Testis (tissue), 3 donors: ENCODE measurements around the gene FBXW9. TPM values are rescaled to one million over a fixed set of nuclear protein-coding genes. Genes with fewer than 3 reads are reported as not detected.
A peak's percentile ranks its signal among the peaks of the same experiment; 100 is the strongest.

Experiments
- DNase-seq: peaks from one replicate; pipeline ENCODE4 v3.0.0-alpha.2; 2019
- H3K27ac ChIP-seq, 2 donors: fragments of 200-600 bp; sonication (generic); one replicate each; pipeline ENCODE4 v1.5.1; 2019
- H3K27me3 ChIP-seq: fragments of 200-600 bp; sonication (generic); one replicate; pipeline ENCODE4 v1.5.1; 2019
- H3K36me3 ChIP-seq: fragments of 200-600 bp; sonication (generic); one replicate; pipeline ENCODE4 v1.5.1; 2017; ENCODE audit warnings: low read depth; ENCODE audit errors: missing control alignments
- H3K4me1 ChIP-seq: fragments of 200-600 bp; sonication (generic); one replicate; pipeline ENCODE4 v1.5.1; 2019
- H3K4me3 ChIP-seq, 2 donors: fragments of 200-600 bp; sonication (generic); one replicate each; pipeline ENCODE4 v1.5.1; 2017 to 2019
- H3K9me3 ChIP-seq: fragments of 200-600 bp; sonication (generic); one replicate; pipeline ENCODE4 v1.5.1; 2017
- POLR2A ChIP-seq: fragments of 450-650 bp; IDR thresholded peaks from one replicate; pipeline ENCODE4 v1.6.1; 2017; ENCODE audit warnings: antibody characterized with exemption, mild to moderate bottlenecking, moderate library complexity
- WGBS, 2 donors: methylation state at CpG; one replicate each; pipeline ENCODE4 v1.1.5; 2018; 5-methylcytosine and 5-hydroxymethylcytosine counted together
- intact Hi-C: fragments of 100-400 bp; cut with DNase I; formaldehyde crosslinking; loops from one replicate; pipeline ENCODE4 v1.15.1; 2023; ENCODE audit warnings: low total_unique reads
- polyA plus RNA-seq: library from polyadenylated mRNA; stranded (reverse); fragments of 350-450 nt; fragmentation: Illumina TruSeq; extraction: RNeasy Lipid Tissue Mini Kit (QIAGEN cat#74804); gene quantifications from one replicate; pipeline ENCODE4 v1.2.3, GENCODE V29; 2014; ENCODE audit warnings: low read depth, low replicate concordance; ENCODE audit not compliant: insufficient read depth
- total RNA-seq, 2 donors: library from RNA; depleted of rRNA; stranded (reverse); fragments of >200 nt; gene quantifications; one replicate each; pipeline ENCODE4 v1.2.3, GENCODE V29; 2016
- TF ChIP-seq, protein P1 (sequence below), 3 experiments: fragments of 450-650 bp in 2 of 3; fragments of 200-600 bp in 1 of 3; sonication (generic) in 1 of 3; IDR thresholded peaks; one replicate each; pipeline ENCODE4 v1.5.1; 2016 to 2019; ENCODE audit warnings: antibody characterized with exemption in 3 of 3, mild to moderate bottlenecking in 2 of 3, moderate library complexity in 1 of 3

The FBXW9 gene
- total and polyA plus RNA-seq, 3 donors from 2014 or later, result 20.5 to 27.4 (median 23.3) TPM

DNA sequence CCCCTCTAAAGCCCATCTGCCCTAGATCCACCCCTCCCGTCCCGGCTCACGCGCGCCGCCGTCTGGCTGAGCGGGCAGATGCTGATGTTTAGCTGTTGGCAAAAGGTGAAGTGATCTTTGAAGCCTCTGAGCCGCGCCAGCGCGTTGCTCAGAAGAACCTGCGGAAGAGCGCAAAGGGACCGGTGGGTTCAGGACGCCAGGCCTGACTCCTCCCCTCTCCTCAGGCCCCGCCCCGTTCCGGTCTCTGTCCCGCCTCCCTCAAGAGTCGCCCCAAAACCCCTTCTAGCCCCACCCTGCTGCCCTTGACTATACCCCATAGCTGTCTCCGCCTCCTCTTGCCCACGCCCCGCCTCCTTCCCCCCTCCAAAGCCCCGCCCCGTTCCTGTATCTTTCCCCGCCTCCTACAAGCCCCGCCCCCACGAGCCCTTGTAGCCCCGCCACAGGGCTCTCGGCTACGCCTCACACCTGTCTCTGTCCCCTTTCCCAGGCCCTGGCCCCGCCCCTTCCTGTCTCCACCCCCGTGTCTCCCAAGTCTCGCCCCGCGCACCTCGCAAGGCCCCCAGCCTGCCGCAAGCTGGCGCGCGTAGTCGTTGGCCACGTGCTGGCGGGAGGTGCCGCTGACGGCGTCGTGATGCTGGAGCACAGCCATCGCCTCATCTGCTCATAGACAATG is 39.4 kb downstream of the FBXW9 start:
- Histone ChIP-seq H3K27me3 (no peaks in the 10 kb centered on the region), H3K27ac (no peak overlapping the region), H3K4me3 (peak overlapping the region; percentile 36 to 43), H3K4me1 (no peaks in the 10 kb centered on the region), H3K9me3 (no peaks in the 10 kb centered on the region), H3K36me3 (no peaks in the 10 kb centered on the region)
- intact Hi-C loops, result no loop called here
- 46 to 60% methylated on average over 43 to 50 of the region's 50 CpGs for WGBS, 2 donors
- DNase-seq, result peak; percentile 82
- TF ChIP-seq, protein P1, sequence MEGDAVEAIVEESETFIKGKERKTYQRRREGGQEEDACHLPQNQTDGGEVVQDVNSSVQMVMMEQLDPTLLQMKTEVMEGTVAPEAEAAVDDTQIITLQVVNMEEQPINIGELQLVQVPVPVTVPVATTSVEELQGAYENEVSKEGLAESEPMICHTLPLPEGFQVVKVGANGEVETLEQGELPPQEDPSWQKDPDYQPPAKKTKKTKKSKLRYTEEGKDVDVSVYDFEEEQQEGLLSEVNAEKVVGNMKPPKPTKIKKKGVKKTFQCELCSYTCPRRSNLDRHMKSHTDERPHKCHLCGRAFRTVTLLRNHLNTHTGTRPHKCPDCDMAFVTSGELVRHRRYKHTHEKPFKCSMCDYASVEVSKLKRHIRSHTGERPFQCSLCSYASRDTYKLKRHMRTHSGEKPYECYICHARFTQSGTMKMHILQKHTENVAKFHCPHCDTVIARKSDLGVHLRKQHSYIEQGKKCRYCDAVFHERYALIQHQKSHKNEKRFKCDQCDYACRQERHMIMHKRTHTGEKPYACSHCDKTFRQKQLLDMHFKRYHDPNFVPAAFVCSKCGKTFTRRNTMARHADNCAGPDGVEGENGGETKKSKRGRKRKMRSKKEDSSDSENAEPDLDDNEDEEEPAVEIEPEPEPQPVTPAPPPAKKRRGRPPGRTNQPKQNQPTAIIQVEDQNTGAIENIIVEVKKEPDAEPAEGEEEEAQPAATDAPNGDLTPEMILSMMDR (IDR thresholded peaks at IDR 0.05), result no peak
- TF ChIP-seq POLR2A, result no peak

DNA sequence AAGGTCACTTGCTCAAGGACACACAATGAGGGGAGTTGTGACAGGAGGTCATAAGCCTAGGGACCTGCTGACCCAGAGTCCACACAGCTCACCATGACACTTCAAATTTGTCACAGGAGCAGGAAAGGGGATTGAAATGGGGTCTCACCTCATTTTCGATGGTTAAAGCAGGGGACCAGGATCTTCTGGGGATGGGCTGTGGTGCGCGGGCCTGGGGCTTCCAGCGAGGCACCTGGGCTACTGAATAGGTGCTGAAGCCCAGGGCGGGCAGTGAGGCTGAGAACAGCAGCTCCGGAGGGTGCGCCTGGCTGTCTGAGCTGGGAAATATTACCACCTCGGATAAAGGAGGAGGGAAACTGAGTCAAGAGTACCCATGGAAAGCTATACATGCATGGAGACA is 40.9 kb downstream of the FBXW9 start:
- WGBS, 2 donors, result 84 to 89% methylated on average over 8 of the region's 8 CpGs

DNA sequence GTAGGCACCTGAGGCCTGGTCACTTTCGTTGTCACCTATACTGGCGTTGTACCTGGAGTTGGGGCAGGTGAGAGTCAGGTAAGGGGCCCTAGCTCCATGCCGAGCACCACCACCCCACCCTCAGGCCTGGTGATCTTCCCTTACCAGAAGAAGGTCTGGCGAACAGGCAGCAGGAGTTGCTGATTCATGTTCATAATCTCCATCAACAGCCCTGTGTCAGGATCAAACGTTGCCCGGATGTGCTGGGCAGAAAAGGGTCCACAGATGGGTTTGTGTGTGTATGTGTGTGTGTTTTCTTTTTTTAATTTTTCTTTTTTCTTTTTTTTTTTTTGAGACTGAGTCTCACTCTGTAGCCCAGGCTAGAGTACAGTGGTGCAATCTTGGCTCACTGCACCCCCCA is 44.2 kb downstream of the FBXW9 start:
- intact Hi-C loops, result no loop called here
- H3K36me3 ChIP-seq, result no peaks in the 10 kb centered on the region
- no peak overlapping the region for H3K4me3 ChIP-seq
- 97 to 99% methylated on average over 6 of the region's 6 CpGs for WGBS, 2 donors
- no peaks in the 10 kb centered on the region for H3K9me3 ChIP-seq
- no peak for TF ChIP-seq POLR2A
- TF ChIP-seq, protein P1 (IDR thresholded peaks at IDR 0.05), result no peak
- no peak overlapping the region for H3K27ac ChIP-seq
- no peaks in the 10 kb centered on the region for H3K27me3 ChIP-seq
- peaks cover 2% of the 10 kb centered on the region for H3K4me1 ChIP-seq
- no peak for DNase-seq

More for the DNA sequence above, 40.9 kb downstream of the FBXW9 start:
- DNase-seq, result no peak
- TF ChIP-seq, protein P1 (IDR thresholded peaks at IDR 0.05), result no peak
- no peak for TF ChIP-seq POLR2A
- no peaks in the 10 kb centered on the region for H3K4me1 ChIP-seq
- intact Hi-C loops, result no loop called here
- no peaks in the 10 kb centered on the region for H3K36me3 ChIP-seq
- no peaks in the 10 kb centered on the region for H3K9me3 ChIP-seq
- no peak overlapping the region for H3K27ac ChIP-seq
- H3K27me3 ChIP-seq, result no peaks in the 10 kb centered on the region
- H3K4me3 ChIP-seq, result no peak overlapping the region

DNA sequence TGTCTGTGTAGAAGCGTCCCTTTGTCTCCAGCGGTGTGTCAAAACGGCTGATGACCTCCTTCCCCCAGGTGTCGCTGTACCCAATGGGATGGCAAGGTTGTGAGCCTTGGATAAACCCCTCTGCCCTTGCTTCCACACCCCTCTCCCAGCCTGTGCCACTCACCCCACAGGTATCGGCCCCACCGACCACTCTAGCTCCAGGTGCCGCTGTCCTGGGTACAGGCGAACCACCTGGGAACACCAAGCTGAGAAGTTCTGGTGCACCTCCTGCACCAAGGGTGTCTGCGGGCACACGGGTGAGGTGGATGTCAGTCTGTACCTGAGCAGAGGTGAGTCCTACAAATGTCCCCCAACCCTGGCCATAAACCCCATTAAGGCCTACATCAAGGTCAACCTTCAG is 46.5 kb downstream of the FBXW9 start:
- Histone ChIP-seq H3K36me3 (no peaks in the 10 kb centered on the region), H3K27ac (no peak overlapping the region), H3K9me3 (no peaks in the 10 kb centered on the region), H3K27me3 (no peaks in the 10 kb centered on the region), H3K4me1 (peaks cover 2% of the 10 kb centered on the region), H3K4me3 (no peak overlapping the region)
- 88 to 93% methylated on average over 9 to 10 of the region's 10 CpGs for WGBS, 2 donors
- intact Hi-C loops, result no loop called here
- TF ChIP-seq, protein P1 (IDR thresholded peaks at IDR 0.05), result no peak
- no peak for TF ChIP-seq POLR2A
- DNase-seq, result no peak

DNA sequence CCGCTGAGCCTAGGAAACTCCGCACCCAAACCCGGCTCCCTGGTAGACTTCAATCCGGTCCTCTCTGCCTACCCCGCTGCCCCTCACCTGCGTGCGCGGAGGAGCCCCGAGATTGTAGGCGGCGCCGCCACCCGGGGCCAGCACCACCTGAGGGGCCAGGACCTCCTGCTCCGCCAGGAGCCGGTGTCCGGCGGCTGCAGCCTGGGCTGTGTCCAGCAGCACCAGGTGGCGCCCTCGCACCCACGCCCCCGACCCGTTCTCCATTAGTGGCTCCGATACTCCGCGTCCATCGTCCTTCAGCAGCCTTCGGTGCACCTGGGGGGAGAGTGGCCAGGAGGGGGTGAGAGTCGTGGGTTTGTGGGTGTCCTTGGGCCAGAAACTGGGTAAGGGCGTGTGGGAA is 48.3 kb downstream of the FBXW9 start:
- H3K4me3 ChIP-seq, result peak overlapping the region; percentile 21 to 26
- H3K27me3 ChIP-seq, result no peaks in the 10 kb centered on the region
- no peak overlapping the region for H3K27ac ChIP-seq
- TF ChIP-seq, protein P1 (IDR thresholded peaks at IDR 0.05), result peak in 1 of 3 experiments; percentile 8
- TF ChIP-seq POLR2A, result no peak
- intact Hi-C loops, result no loop called here
- no peaks in the 10 kb centered on the region for H3K36me3 ChIP-seq
- 7 to 28% methylated on average over 15 to 26 of the region's 29 CpGs for WGBS, 2 donors
- peaks cover 2% of the 10 kb centered on the region for H3K4me1 ChIP-seq
- DNase-seq, result no peak
- H3K9me3 ChIP-seq, result no peaks in the 10 kb centered on the region
